Measurements from ENCODE around the gene SIGLEC6.

SIGLEC6 gene

DNA sequence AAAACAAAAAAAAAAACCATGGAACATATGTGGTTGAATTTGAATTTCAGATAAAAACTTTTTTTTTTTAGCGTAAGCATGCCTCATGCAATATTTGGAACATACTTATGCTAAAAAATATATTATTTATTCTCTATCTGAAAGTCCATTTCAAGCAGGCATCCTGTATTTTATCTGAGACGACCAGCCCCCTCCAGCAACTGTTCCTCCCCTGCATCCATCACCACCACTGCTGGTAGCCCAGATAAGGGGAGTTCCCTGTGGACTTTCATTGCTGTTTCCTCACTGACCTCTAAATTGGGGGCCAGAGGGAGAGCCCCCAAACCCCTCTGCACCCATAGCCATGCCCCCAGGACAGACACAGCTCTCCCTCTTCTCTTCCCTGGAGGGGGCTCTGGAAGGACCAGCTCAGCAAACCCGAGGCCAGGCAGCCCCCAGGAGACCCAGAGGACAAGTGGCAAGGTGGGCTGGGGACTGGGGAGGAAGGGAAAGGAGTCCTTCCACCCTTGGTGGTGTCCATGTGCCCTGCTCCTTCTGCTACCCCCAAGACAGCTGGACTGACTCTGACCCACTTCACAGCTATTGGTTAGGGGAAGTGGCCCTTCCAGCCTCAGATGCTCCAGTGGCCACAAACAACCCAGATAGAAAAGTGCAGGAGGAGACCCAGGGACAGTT is 23.3 kb downstream of the SIGLEC6 start:
- H3K4me3 ChIP-seq (IDR thresholded peaks at IDR 0.05; ENCODE audit: insufficient read depth, low read depth, low read length) = no peak overlapping the region
- no peak overlapping the region for H2AFZ ChIP-seq (ENCODE audit: low read depth)
- no peaks in the 10 kb centered on the region for H3K36me3 ChIP-seq (ENCODE audit: insufficient read depth)
- H3K4me1 ChIP-seq (ENCODE audit: low read depth, poor library complexity, severe bottlenecking) = no peaks in the 10 kb centered on the region
- no peak overlapping the region for H3K4me2 ChIP-seq
- TF ChIP-seq, protein P1, sequence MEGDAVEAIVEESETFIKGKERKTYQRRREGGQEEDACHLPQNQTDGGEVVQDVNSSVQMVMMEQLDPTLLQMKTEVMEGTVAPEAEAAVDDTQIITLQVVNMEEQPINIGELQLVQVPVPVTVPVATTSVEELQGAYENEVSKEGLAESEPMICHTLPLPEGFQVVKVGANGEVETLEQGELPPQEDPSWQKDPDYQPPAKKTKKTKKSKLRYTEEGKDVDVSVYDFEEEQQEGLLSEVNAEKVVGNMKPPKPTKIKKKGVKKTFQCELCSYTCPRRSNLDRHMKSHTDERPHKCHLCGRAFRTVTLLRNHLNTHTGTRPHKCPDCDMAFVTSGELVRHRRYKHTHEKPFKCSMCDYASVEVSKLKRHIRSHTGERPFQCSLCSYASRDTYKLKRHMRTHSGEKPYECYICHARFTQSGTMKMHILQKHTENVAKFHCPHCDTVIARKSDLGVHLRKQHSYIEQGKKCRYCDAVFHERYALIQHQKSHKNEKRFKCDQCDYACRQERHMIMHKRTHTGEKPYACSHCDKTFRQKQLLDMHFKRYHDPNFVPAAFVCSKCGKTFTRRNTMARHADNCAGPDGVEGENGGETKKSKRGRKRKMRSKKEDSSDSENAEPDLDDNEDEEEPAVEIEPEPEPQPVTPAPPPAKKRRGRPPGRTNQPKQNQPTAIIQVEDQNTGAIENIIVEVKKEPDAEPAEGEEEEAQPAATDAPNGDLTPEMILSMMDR (conservative IDR thresholded peaks at IDR 0.05; ENCODE audit: low read depth, low read length) = no peak
- H3K79me2 ChIP-seq (ENCODE audit: insufficient read depth, low read depth) = no peaks in the 10 kb centered on the region
- no peaks in the 10 kb centered on the region for H4K20me1 ChIP-seq (ENCODE audit: insufficient read depth)
- no peak overlapping the region for H3K27ac ChIP-seq
- H3K27me3 ChIP-seq (ENCODE audit: insufficient read depth, low read depth) = no peaks in the 10 kb centered on the region
- H3K9ac ChIP-seq = no peak overlapping the region

DNA sequence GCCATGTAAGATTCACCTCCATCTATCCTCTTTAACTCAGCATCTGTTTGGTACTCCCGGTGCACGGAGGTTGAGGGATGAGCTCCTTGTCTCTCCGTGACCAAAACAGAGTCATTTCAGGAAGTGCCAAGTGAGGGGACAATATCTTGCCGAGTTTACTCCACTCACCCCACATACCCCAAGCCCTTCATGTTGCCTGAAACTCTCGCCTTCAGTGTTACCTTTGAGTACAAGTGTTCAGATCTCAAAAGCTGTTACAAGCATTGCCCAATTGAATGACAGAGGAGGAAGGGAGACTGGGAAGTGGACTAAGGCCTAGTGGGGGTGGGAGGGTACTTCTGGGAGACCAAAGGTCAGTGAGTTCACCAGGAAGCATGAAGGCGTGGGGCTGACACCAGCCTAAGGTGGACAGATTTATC is 23.8 kb downstream of the SIGLEC6 start:
- Histone ChIP-seq H3K27ac (no peak overlapping the region), H3K4me3 (IDR thresholded peaks at IDR 0.05; ENCODE audit: insufficient read depth, low read depth, low read length) (no peak overlapping the region), H3K36me3 (ENCODE audit: insufficient read depth) (no peaks in the 10 kb centered on the region), H3K27me3 (ENCODE audit: insufficient read depth, low read depth) (no peaks in the 10 kb centered on the region), H3K4me2 (no peak overlapping the region), H2AFZ (ENCODE audit: low read depth) (no peak overlapping the region), H3K9ac (no peak overlapping the region), H3K4me1 (ENCODE audit: low read depth, poor library complexity, severe bottlenecking) (no peaks in the 10 kb centered on the region), H4K20me1 (ENCODE audit: insufficient read depth) (no peaks in the 10 kb centered on the region), H3K79me2 (ENCODE audit: insufficient read depth, low read depth) (no peaks in the 10 kb centered on the region)
- TF ChIP-seq, protein P1 (conservative IDR thresholded peaks at IDR 0.05; ENCODE audit: low read depth, low read length) = no peak

DNA sequence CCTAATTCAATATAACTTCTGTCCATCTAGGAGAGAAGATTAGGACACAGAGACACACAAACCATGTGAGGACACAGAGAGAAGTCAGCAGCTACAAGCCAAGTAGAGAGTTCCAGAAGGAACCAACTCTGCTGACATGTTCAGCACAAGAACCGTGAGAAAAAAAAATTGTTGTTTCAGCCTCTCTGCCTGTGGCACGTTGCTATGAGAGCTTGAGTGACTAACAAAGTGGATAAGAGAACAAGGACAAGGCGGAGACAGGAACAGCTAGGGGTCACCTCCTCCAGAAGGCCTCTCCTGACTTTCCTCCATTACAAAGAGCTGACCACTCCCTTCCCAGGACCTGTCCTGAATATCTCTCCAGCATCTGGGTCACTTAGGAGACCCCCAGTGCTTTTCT is 24.3 kb downstream of the SIGLEC6 start:
- Histone ChIP-seq H2AFZ (ENCODE audit: low read depth) (no peak overlapping the region), H3K4me2 (no peak overlapping the region), H3K4me3 (IDR thresholded peaks at IDR 0.05; ENCODE audit: insufficient read depth, low read depth, low read length) (no peak overlapping the region), H3K27ac (no peak overlapping the region), H3K79me2 (ENCODE audit: insufficient read depth, low read depth) (no peaks in the 10 kb centered on the region), H3K36me3 (ENCODE audit: insufficient read depth) (no peaks in the 10 kb centered on the region), H3K4me1 (ENCODE audit: low read depth, poor library complexity, severe bottlenecking) (no peaks in the 10 kb centered on the region), H4K20me1 (ENCODE audit: insufficient read depth) (no peaks in the 10 kb centered on the region), H3K9ac (no peak overlapping the region), H3K27me3 (ENCODE audit: insufficient read depth, low read depth) (no peaks in the 10 kb centered on the region)
- TF ChIP-seq, protein P1 (conservative IDR thresholded peaks at IDR 0.05; ENCODE audit: low read depth, low read length) = no peak

DNA sequence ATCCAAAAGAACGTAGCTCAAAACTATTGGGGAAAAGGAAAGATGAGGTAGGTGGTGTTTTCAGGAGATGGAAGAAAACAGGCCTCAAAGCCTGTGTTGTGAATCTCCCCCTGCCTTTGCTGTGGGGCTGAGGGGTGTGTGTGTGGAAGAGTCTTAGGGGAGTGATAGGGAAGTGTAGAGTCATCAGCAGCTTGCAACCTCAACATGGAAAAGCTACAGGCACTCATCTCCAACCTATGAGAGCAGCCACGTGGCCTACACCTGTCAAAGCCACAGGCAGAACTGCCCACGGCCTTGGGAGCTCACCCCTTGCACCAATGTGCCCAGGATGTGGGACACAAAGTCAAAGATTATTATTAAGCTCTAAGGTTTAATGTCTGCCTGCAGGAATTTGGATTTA is 25.6 kb downstream of the SIGLEC6 start:
- Histone ChIP-seq H3K9ac (no peak overlapping the region), H3K27ac (no peak overlapping the region), H3K4me2 (no peak overlapping the region), H3K79me2 (ENCODE audit: insufficient read depth, low read depth) (no peaks in the 10 kb centered on the region), H4K20me1 (ENCODE audit: insufficient read depth) (no peaks in the 10 kb centered on the region), H2AFZ (ENCODE audit: low read depth) (no peak overlapping the region), H3K36me3 (ENCODE audit: insufficient read depth) (no peaks in the 10 kb centered on the region), H3K27me3 (ENCODE audit: insufficient read depth, low read depth) (no peaks in the 10 kb centered on the region), H3K4me1 (ENCODE audit: low read depth, poor library complexity, severe bottlenecking) (no peaks in the 10 kb centered on the region), H3K4me3 (IDR thresholded peaks at IDR 0.05; ENCODE audit: insufficient read depth, low read depth, low read length) (no peak overlapping the region)
- TF ChIP-seq, protein P1 (conservative IDR thresholded peaks at IDR 0.05; ENCODE audit: low read depth, low read length) = no peak

All from KMS-11 (cell line).